AG04450 (cell line): Measurements from ENCODE around the gene EBPL. TPM values are rescaled to one million over a fixed set of nuclear protein-coding genes. Genes with fewer than 3 reads are reported as not detected.
A peak's percentile ranks its signal among the peaks of the same experiment; 100 is the strongest.
"Not testable (repeated sequence)": the region's sequence is repeated elsewhere in the genome, so short reads cannot be mapped to it uniquely, and the experiment has no call there.

ENCODE experiments used
- CTCF ChIA-PET: fragments of 300-600, 350-600 bp; formaldehyde crosslinking; extraction: SDS; loops from one replicate; lab custom pipeline; 2022; ENCODE audit warnings: antibody characterized with exemption, inconsistent platforms; lab: Charles Lee
- POLR2A ChIA-PET: fragments of 350-600 bp; formaldehyde crosslinking; extraction: SDS; loops from one replicate; lab custom pipeline; 2021; ENCODE audit warnings: antibody characterized with exemption, inconsistent platforms; lab: Yijun Ruan, JAX
- DNase-seq: peaks from one replicate; pipeline ENCODE4 v3.0.0-alpha.2; 2011; ENCODE audit warnings: low read depth, low spot score
- H3K27ac ChIP-seq: one replicate; pipeline ENCODE4 v1.5.1; 2012; ENCODE audit warnings: low read depth, low read length, control low read depth
- H3K27me3 ChIP-seq: one replicate; pipeline ENCODE4 v1.6.0; 2012; ENCODE audit warnings: low read length; ENCODE audit not compliant: control insufficient read depth, insufficient read depth
- H3K4me3 ChIP-seq: 2 replicates; pipeline ENCODE4 v1.5.1; 2011; ENCODE audit warnings: mild to moderate bottlenecking, low read depth, low read length, control low read depth
- H3K9me3 ChIP-seq: 2 replicates; pipeline ENCODE4 v1.5.1; 2012; ENCODE audit warnings: low read length; ENCODE audit not compliant: control insufficient read depth, insufficient read depth
- CTCF ChIP-seq: IDR thresholded peaks from 2 replicates; pipeline ENCODE4 v1.5.1; 2011; ENCODE audit warnings: low read depth, low read length, control low read depth, inconsistent platforms
- polyA plus RNA-seq: library from polyadenylated mRNA; depleted of rRNA; stranded (reverse); fragments of >200 nt; gene quantifications from 2 replicates; pipeline ENCODE4 v1.2.3, GENCODE V29; 2011; rRNA removed

EBPL gene
- polyA plus RNA-seq, 1 experiment = 131 TPM

GRCh38 chr13:49620170-49620621, 71.1 kb downstream of the EBPL start:
- no peak for TF ChIP-seq CTCF
- no peak overlapping the region for H3K27ac ChIP-seq
- H3K27me3 ChIP-seq = no peaks in the 10 kb centered on the region
- POLR2A ChIA-PET = no interaction called here
- CTCF ChIA-PET = no interaction called here
- no peak overlapping the region for H3K4me3 ChIP-seq
- no peak for DNase-seq
- H3K9me3 ChIP-seq = no peaks in the 10 kb centered on the region

- Histone ChIP-seq H3K9me3 (peaks cover 4% of the 10 kb centered on the region; the same call in 1 of the 2 replicates), H3K27me3 (no peaks in the 10 kb centered on the region), H3K27ac (no peak overlapping the region), H3K4me3 (no peak overlapping the region)
- no peak for TF ChIP-seq CTCF
- POLR2A ChIA-PET = no interaction called here
- CTCF ChIA-PET = interaction anchor here (1.1 to 1.4 kb wide), 3 partner anchors 11 to 353 kb away, joined by 3 read pairs; partner anchors contain the start of gene ARL11
- DNase-seq = no peak
Observed at GRCh38 chr13:49616676-49617065, 74.6 kb downstream of the EBPL start.

GRCh38 chr13:49615836-49616675, 75.2 kb downstream of the EBPL start:
- TF ChIP-seq CTCF = no peak
- ChIA-PET CTCF (interaction anchor here (1.2 to 1.4 kb wide), 2 partner anchors 12 to 352 kb away, joined by 3 read pairs; partner anchors contain the start of gene ARL11), POLR2A (no interaction called here)
- peaks cover 4% of the 10 kb centered on the region; the same call in 1 of the 2 replicates for H3K9me3 ChIP-seq
- no peaks in the 10 kb centered on the region for H3K27me3 ChIP-seq
- peak overlapping the region; percentile 39 for H3K27ac ChIP-seq
- no peak overlapping the region for H3K4me3 ChIP-seq
- DNase-seq = no peak

- not testable (repeated sequence) for H3K27me3 ChIP-seq, H3K9me3 ChIP-seq, H3K27ac ChIP-seq, DNase-seq, H3K4me3 ChIP-seq
- ChIA-PET CTCF (interaction anchor here (1.4 kb wide), 1 partner anchor 331 kb away, joined by 3 read pairs; no protein-coding TSS in a partner anchor), POLR2A (interaction anchor here (1.2 kb wide), 1 partner anchor 111 kb away, joined by 4 read pairs; no protein-coding TSS in a partner anchor)
Observed at GRCh38 chr13:49612042-49612441, 79.2 kb downstream of the EBPL start.

Other genes with a start within 250 kb of the EBPL start
- 21.2 and 26.3 TPM in 2 replicates for gene CAB39L, start 247.4 kb downstream of the EBPL start, polyA plus RNA-seq
- gene SETDB2, start 247.2 kb downstream of the EBPL start, polyA plus RNA-seq = 14.8 and 21.7 TPM in 2 replicates
- 22.1 and 26.2 TPM in 2 replicates for gene PHF11, start 195.5 kb downstream of the EBPL start, polyA plus RNA-seq
- gene RCBTB1, start 105.9 kb downstream of the EBPL start, polyA plus RNA-seq = 22.5 and 28.5 TPM in 2 replicates
- gene ARL11, start 63.0 kb downstream of the EBPL start, polyA plus RNA-seq = not detected in 2 replicates
- 41.4 and 50.7 TPM in 2 replicates for gene KPNA3, start 101.2 kb upstream of the EBPL start, polyA plus RNA-seq
- 6.4 and 8.0 TPM in 2 replicates for gene SPRYD7, start 244.9 kb upstream of the EBPL start, polyA plus RNA-seq